Measurements from ENCODE around the gene ACOT8. TPM values are rescaled to one million over a fixed set of nuclear protein-coding genes. Genes with fewer than 3 reads are reported as not detected.
"Not testable (repeated sequence)": the region's sequence is repeated elsewhere in the genome, so short reads cannot be mapped to it uniquely, and the experiment has no call there.

Gene ACOT8
- total and polyA plus RNA-seq, 2 experiments from 2014 or later: 32.9 to 55.2 TPM

- H3K36me3 ChIP-seq (ENCODE audit: low read depth): peaks cover 52% of the 10 kb centered on the region
- no peak overlapping the region for H3K27ac ChIP-seq
- H3K9me2 ChIP-seq (ENCODE audit: insufficient read depth): no peaks in the 10 kb centered on the region
- no peaks in the 10 kb centered on the region for H3K27me3 ChIP-seq (replicated peaks; ENCODE audit: insufficient read depth)
- H3K4me2 ChIP-seq (ENCODE audit: unreplicated experiment): no peak overlapping the region
- H3K4me1 ChIP-seq (ENCODE audit: insufficient read depth): no peaks in the 10 kb centered on the region
- no peak overlapping the region for H3K4me3 ChIP-seq
- H3F3A ChIP-seq (ENCODE audit: insufficient read depth): peaks cover 6% of the 10 kb centered on the region; the same call in 1 of the 2 replicates
- WGBS, 2 experiments (ENCODE audit: low coverage in 1 of 2, low lambda C conversion rate in 2 of 2, missing lambda C conversion rate in 2 of 2): 92% methylated on average over 7 of the region's 7 CpGs
- no peak overlapping the region for H3K9ac ChIP-seq
- in situ Hi-C loops (cut with MboI): no loop called here
- H2AFZ ChIP-seq: no peak overlapping the region
- no peak for TF ChIP-seq EZH2 (IDR thresholded peaks at IDR 0.05; ENCODE audit: insufficient read depth, poor library complexity, severe bottlenecking)
- TF ChIP-seq EZH2phosphoT487 (IDR thresholded peaks at IDR 0.05; ENCODE audit: insufficient read depth, low read depth): no peak
- H3K9me3 ChIP-seq (ENCODE audit: low read depth): no peaks in the 10 kb centered on the region
- H3K79me2 ChIP-seq (ENCODE audit: insufficient read depth): no peaks in the 10 kb centered on the region; the same call in 1 of the 2 replicates
- no peak for DNase-seq
- no peaks in the 10 kb centered on the region for H4K20me1 ChIP-seq (ENCODE audit: insufficient read depth)
Measured at GRCh38 chr20:45801851-45802250, 55.3 kb downstream of the ACOT8 start.

- Histone ChIP-seq H3K9me3 (ENCODE audit: low read depth) (no peaks in the 10 kb centered on the region), H3K4me1 (ENCODE audit: insufficient read depth) (no peaks in the 10 kb centered on the region), H3K79me2 (ENCODE audit: insufficient read depth) (peaks cover 5% of the 10 kb centered on the region; the same call in 1 of the 2 replicates), H3K9me2 (ENCODE audit: insufficient read depth) (no peaks in the 10 kb centered on the region), H3K4me3 (no peak overlapping the region), H3F3A (ENCODE audit: insufficient read depth) (peaks cover 18% of the 10 kb centered on the region), H3K9ac (no peak overlapping the region), H3K27ac (no peak overlapping the region), H2AFZ (no peak overlapping the region), H3K4me2 (ENCODE audit: unreplicated experiment) (no peak overlapping the region), H4K20me1 (ENCODE audit: insufficient read depth) (no peaks in the 10 kb centered on the region), H3K36me3 (ENCODE audit: low read depth) (peaks cover 54% of the 10 kb centered on the region), H3K27me3 (replicated peaks; ENCODE audit: insufficient read depth) (no peaks in the 10 kb centered on the region)
- DNase-seq: peak; percentile 70
- TF ChIP-seq EZH2 (IDR thresholded peaks at IDR 0.05; ENCODE audit: insufficient read depth, poor library complexity, severe bottlenecking): no peak
- TF ChIP-seq EZH2phosphoT487 (IDR thresholded peaks at IDR 0.05; ENCODE audit: insufficient read depth, low read depth): no peak
- in situ Hi-C loops (cut with MboI): loop anchor here (25.0 kb wide), 1 partner anchor 787 kb away; no protein-coding TSS in a partner anchor
- WGBS, 2 experiments (ENCODE audit: low coverage in 1 of 2, low lambda C conversion rate in 2 of 2, missing lambda C conversion rate in 2 of 2): 48 to 51% methylated on average over 4 of the region's 4 CpGs
Measured at GRCh38 chr20:45798935-45799642, 58.1 kb downstream of the ACOT8 start.

- H2AFZ ChIP-seq; H4K20me1 ChIP-seq (ENCODE audit: insufficient read depth); H3K4me1 ChIP-seq (ENCODE audit: insufficient read depth); H3K27ac ChIP-seq; H3K27me3 ChIP-seq (replicated peaks; ENCODE audit: insufficient read depth); H3K9me3 ChIP-seq (ENCODE audit: low read depth); H3K9me2 ChIP-seq (ENCODE audit: insufficient read depth); DNase-seq; H3K9ac ChIP-seq; H3K4me2 ChIP-seq (ENCODE audit: unreplicated experiment); H3K4me3 ChIP-seq: not testable (repeated sequence)
- in situ Hi-C loops (cut with MboI): loop anchor here (25.0 kb wide), 1 partner anchor 786 kb away; no protein-coding TSS in a partner anchor
- 83 to 100% methylated on average over 1 to 3 of the region's 3 CpGs for WGBS, 2 experiments (ENCODE audit: low coverage in 1 of 2, low lambda C conversion rate in 2 of 2, missing lambda C conversion rate in 2 of 2)
- peaks cover 18% of the 10 kb centered on the region for H3F3A ChIP-seq (ENCODE audit: insufficient read depth)
- peaks cover 16% of the 10 kb centered on the region for H3K79me2 ChIP-seq (ENCODE audit: insufficient read depth)
- peaks cover 49% of the 10 kb centered on the region for H3K36me3 ChIP-seq (ENCODE audit: low read depth)
Measured at GRCh38 chr20:45797955-45798354, 59.2 kb downstream of the ACOT8 start.

GRCh38 chr20:45797510-45797909 is 59.7 kb downstream of the ACOT8 start:
- not testable (repeated sequence) for H3K9me3 ChIP-seq (ENCODE audit: low read depth); H2AFZ ChIP-seq; H3K9ac ChIP-seq; H3K27ac ChIP-seq; H3K27me3 ChIP-seq (replicated peaks; ENCODE audit: insufficient read depth); H3K4me1 ChIP-seq (ENCODE audit: insufficient read depth); H4K20me1 ChIP-seq (ENCODE audit: insufficient read depth); H3K9me2 ChIP-seq (ENCODE audit: insufficient read depth); H3K4me2 ChIP-seq (ENCODE audit: unreplicated experiment); DNase-seq; H3K4me3 ChIP-seq
- H3F3A ChIP-seq (ENCODE audit: insufficient read depth): peaks cover 18% of the 10 kb centered on the region
- in situ Hi-C loops (cut with MboI): loop anchor here (25.0 kb wide), 1 partner anchor 785 kb away; no protein-coding TSS in a partner anchor
- no CpG with 5 or more reads among the region's 1 CpG for WGBS, 2 experiments (ENCODE audit: low coverage in 1 of 2, low lambda C conversion rate in 2 of 2, missing lambda C conversion rate in 2 of 2)
- peaks cover 21% of the 10 kb centered on the region for H3K79me2 ChIP-seq (ENCODE audit: insufficient read depth)
- peaks cover 47% of the 10 kb centered on the region for H3K36me3 ChIP-seq (ENCODE audit: low read depth)

Data from GM23248 (cell line).